HG03354 (cell line): ENCODE measurements around the gene FBLN2.

ENCODE experiments used
- ATAC-seq: cut with Tn5 transposase; IDR thresholded peaks from one replicate; pipeline ENCODE4 v1.9.1; 2021; ENCODE audit warnings: mild to moderate bottlenecking; ENCODE audit not compliant: unreplicated experiment, poor library complexity, severe bottlenecking

Gene FBLN2

DNA sequence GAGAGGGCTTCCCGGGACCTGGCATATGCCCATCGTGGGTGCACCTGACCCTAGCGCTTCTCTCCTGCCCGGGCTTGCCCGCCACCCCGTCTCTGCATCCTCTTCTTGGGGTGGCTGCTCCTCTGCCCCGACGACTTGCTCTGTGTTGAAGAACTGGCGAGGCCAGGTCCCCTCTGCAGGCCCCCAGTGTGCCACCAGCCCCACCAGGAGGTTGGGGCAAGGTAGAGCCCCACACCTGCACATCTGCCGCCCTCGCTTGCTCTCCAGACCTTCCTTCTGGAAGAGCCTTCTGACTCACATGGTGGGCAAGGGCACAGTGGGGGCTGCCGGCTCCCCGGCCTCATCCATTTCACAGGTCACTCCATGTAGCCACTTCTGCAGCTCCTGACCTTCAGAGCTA lies 84.3 kb downstream of the FBLN2 start:
- no peak for ATAC-seq

DNA sequence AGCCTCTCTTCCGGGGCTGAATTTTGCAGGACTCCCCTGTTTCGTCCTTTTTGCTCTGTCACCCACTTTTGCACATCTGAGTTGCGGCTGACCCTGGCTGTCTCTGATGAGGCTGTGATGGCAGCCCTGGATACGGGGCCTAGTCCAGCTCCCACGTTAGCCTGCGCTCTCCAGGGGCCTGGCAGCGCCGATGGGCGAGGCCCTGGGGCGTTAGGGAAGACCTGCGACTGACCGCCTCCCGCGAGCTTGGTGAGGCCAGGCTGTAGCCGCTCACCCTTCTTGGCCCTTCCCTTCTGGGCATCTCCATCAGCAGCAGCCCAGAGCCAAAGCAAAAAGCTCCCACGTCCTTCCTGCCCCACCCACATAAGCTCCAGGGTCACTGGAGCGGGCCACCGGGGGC lies 85.2 kb downstream of the FBLN2 start:
- no peak for ATAC-seq

DNA sequence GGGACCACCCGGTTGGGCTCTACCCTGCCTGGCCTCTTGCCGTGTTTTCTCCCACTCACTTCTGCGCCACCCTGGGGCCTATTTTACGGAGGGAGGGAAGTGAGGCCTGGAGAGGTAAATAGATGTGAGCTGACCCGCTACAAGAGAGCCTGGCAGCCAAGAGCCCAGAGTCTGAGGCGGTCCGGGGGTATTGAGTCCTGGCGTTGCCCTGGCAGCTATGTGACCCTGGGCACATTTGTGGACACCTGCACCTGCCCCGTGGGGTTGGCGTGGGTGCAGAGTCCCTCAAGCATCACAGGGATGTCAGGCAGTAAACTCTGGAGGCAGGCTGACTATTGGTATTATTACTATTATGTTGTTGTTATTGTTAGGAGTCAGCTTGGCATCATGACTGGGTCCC lies 85.7 kb downstream of the FBLN2 start:
- ATAC-seq = no peak

DNA sequence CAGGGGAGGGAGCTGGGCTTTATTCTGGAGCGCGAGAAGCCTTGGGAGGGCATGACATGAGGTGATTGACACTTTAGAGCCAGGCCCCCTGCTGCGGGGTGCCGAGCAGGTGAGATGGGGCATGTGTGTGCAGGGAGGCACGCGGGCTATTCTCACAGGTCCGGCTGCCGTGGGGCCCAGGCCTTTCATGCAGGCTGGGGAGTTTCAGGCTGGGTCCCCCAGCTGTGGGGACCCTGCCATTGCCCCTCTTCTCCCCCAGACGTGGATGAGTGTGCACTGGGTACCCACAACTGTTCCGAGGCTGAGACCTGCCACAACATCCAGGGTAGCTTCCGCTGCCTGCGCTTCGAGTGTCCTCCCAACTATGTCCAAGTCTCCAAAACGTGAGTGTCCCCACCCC lies 87.3 kb downstream of the FBLN2 start:
- no peak for ATAC-seq

DNA sequence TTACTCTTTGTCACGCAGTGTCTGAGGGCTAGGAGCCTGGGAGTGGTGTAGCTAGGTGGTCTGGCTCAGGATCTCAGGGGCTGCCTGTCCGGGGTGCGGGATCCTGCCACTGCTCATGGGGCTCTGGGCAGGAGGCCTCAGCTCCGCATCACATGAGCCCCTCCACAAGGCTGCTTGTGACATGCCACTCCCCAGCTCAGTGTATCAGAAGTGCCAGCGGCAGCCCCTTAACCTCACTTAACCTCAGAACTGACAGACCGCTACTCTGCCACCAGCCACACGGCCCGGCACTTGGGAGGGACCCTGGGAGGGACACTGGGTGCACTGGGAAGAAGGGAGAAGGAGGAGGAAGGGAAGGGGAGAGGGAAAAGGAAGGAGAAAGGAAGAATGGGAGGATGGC lies 87.9 kb downstream of the FBLN2 start:
- ATAC-seq = no peak

DNA sequence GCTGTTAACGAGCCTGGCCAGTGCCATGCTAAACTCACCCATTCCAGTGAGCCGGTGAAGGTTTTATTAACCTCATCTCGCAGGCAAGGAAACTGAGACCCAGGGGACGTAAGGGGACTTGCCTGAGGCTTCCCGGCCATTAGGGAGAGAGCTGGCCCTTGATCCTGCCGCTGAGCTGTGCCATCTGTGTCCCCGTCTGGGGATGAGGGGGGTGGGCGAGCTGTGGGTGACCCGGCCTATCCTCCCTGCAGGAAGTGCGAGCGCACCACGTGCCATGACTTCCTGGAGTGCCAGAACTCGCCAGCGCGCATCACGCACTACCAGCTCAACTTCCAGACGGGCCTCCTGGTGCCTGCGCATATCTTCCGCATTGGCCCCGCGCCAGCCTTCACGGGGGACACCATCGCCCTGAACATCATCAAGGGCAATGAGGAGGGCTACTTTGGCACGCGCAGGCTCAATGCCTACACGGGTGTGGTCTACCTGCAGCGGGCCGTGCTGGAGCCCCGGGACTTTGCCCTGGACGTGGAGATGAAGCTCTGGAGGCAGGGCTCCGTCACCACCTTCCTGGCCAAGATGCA lies 88.5 kb downstream of the FBLN2 start:
- no peak for ATAC-seq

DNA sequence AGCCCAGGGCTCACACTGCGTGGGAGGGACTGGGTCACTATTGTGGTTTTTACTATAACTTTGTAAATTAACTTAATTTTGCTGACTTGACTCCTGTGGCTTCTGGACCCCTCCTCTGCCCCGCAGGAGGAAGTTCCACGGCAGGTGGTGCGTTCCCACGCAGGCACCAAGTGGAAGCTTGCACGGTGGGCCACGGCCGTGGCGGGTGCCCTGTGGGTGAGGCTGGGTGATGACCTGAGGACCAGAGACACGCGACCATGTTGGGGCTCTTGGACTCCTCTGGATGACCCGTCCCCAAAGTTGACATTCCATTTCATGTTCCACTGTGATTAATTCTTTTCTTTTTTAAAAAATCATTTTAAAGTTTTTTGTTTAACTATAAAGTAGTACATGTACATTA lies 89.0 kb downstream of the FBLN2 start:
- no peak for ATAC-seq

DNA sequence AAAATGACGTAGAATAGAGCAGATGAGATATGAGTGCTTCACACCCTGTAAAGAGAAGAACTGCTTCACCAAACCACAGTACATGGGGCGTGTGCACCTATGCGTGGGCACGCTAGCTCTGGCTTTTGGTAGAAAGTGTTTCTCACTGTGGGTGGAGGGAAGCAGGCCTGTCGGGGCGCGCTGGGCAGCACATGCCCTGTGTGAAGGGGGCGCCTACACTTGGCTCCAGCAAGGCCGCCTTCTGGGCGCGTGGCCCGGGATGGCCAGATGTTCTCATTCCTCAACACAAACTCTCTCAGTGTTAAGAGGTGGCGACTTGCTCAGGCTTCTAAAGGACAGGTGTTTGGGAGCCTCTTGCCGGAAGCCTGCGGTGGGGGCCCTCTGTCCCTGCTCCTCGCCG lies 90.0 kb downstream of the FBLN2 start:
- no peak for ATAC-seq

DNA sequence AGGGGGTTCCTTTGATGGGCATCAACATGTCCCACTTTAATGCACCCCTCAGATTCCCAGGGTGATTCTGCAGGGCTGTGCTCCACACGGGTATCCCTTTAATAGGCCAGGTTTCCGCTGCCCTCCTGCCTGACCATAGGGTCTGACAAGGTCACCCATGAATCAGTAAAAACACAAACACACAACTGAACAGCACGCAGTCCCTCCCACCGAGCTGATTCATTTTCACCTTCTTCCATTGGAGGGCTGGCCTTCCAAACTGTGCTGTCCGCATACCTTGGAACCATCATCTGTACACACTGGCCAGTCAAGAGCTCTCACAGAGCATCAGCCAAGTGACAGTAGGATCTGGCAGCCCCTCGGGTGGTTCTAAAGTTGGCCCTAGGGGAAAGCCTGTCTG lies 93.7 kb downstream of the FBLN2 start:
- no peak for ATAC-seq

DNA sequence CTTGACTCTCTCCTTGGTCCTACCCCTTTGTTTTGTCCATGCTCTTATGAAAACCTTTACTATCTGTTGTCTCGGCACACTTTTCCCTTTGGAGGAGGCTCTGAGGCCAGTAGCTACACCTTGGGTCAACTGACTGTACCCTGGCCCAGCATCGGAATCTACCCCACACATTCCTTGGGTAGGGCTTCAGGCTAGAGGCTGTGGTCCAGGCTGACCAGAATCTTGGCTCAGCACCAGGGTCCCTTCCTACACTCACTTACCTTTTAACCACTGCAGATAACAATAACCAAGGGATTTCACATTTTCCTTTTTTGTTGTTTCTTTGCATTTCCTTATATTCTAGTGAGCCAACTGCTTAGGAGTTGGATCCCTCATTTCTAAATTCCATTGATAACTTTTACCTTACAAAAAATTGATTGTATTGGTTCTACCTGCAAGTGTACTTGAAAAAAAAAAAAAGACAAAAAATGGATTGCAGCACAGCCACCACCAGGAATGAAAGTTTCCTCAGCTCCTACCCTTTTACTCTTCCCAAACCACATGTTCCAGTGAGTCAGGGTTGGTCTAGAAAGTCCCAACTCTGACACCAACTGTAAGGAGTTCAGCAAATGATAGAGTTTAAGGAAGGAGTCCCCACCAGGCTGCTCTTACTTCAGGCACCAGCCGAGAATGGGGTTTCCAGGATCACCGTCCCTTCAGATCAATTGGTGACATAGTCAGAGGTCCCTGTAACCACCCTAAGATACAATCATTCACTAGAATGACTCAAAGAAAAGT lies 95.6 kb downstream of the FBLN2 start:
- ATAC-seq = no peak

DNA sequence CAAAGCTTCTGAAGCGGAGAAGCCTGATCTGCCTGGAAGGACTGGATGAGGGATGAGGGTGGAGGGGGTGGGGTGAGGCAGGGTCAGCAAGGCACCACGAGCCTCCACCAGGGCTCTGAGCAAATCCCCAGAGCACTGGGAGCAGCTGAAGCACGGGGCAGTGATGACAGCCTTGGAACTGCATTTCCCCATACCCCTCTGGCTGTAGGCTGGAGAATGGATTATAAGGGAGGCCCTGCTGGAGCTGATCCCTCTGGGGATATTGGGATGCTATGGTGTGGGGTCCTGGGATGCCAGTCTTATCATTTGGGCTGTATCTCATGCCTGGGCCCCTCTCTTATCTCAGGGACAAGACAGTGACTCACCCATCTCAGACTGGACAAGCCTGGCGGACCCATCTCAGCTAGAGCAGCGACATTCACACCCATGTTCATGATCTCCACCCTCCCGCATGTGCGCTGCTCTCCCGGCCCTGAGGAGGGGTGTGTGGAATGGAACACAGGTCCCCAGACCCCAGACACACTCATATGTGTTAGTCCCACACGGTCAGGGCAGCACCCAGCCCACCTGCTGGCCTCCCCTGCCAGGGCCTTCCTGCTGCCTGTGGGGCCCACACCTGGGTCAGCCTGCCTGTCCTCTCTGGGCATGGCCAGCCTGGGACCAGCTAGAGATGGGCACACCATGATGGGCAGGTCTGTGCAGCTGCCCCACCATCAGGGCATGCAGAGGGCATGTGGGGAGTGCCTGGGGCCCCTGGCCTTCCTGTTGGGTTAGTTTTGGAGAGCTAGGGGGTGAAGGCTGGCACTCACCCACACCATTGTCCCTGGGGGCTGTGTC lies 97.1 kb downstream of the FBLN2 start:
- no peak for ATAC-seq

DNA sequence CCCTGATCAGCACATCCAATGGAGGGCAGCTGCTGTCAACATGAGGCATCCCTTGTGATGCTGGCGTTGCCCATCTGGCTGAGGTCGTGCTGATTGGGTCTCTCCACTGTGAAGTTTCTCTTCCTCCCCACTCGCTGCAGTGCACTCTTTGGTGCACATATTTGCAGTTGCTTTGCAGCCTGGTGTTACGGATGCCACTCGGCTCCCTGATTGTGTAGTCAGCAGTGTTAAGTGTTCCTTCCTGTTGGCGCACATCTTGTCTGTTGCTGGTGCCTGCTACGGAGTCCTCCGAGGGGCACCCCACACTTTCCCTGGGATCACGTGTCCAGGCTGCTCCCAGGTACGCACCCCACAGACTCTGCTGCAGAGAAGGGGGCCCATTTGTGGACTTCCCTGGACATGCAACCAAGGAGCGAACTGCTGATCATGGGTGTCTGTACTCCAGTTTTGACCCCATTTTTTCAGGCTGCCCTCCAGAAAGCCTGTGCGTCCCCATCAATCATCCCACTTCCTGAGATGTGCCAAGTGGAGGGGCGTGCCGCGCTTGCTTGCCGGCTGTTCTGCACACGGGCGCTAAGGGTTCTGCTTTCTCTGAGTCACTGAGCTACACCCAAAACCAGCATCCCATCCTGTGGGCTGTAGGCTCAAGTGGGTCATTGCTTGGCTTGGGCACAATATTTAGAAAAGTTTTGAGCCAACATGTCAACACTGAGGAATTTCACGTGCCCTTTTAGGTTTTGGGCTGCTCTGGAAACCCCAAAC lies 98.6 kb downstream of the FBLN2 start:
- no peak for ATAC-seq

DNA sequence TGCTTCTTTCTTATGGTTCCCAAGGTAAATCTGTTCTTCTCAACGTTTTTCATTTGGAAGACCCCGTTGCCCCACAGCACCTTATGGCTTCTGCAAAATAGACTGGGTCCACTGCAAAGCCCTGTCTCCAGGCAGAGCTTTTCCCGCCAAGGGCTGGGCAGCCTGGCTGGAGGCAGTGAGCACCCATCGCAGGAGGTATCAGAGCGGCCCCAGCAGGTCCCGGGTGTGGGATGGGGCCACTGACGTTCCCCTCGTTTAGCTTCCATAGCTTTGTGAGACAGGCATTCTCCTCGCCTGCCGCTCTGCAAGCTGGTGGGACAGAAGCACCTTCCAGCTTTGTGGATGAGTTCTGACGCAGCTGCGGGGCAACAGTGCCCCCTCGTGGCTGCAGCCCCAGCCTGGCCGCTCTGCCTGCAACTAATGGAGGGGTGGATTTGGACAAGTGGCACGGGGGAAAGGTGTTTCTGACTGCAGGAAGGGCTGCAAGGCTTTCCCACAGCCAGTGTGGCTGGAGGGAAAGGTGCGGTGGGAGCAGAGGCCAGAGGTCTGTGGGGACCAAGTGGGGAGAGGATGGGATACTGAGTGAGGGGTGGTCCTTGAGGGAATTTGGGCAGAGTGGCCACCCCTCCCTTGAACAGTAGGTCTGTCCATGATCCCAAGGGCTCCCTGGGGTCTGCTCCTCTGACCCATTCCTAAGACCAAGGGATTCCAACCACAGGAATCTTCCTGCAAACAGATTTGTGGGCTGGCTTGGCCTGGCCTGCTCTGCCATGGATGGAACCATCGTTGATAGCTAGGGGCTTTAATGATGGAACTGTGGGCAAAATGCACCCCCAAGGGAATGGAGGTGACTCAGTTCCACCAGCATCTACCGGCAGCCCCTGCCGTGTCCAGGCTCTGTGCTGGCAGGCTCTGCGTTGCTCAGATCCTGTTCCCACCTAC lies 99.4 kb downstream of the FBLN2 start:
- peak; percentile 60 for ATAC-seq

DNA sequence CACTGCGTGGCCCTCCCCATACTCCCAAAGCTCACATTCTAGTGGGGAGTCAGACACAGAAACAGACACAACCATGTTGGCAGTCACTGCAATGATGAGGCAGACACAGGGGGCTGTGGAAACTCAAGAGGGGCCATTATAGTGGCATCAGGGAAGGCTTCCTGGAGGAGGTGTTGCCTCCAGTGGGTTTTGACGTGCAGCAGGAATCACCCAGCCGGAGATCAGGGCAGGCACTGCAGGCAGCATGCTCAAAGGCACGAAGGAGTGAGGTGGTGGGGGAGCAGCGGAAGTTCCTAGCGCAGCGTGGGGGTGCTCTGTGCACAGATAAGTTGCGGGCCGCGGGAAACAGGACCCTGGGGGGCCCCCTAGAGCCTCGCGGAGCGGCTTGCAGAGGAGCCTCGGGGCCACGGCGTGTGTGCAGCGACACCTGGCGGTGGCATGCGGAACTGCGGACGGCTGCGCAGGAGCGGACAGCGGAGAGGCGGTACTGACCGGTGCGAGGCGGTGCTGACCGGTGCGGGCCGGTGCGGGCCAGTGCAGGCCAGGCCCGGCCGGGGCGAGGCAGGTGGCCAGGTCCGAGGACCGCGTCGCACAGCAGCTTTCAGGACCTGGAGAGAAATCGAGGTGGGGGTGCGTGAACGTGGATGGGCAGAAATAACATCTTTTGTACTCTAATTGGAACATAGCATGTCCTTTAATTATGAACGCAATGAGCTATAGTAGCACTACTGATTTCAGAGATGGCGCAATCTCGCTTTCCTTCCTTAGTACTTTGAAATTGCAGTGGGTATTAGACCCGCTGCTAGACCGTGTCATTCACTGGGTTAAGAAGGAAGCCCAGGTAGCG lies 101.5 kb downstream of the FBLN2 start:
- ATAC-seq = peak; percentile 64

DNA sequence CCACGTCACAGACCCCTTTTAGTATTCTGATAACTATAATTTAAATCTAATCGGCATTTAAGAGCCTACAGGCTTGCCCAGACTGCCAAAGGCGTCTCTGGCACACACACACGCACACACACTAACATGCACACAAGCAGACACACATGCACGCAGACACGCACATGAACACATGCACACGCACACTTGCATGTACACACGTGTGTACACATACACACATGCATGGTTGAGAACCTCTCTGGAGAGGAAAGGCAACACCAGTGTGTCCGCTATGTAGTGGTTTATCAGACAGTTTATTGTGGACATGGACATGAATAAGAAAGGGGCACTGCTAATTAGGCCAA lies 102.1 kb downstream of the FBLN2 start:
- no peak for ATAC-seq

DNA sequence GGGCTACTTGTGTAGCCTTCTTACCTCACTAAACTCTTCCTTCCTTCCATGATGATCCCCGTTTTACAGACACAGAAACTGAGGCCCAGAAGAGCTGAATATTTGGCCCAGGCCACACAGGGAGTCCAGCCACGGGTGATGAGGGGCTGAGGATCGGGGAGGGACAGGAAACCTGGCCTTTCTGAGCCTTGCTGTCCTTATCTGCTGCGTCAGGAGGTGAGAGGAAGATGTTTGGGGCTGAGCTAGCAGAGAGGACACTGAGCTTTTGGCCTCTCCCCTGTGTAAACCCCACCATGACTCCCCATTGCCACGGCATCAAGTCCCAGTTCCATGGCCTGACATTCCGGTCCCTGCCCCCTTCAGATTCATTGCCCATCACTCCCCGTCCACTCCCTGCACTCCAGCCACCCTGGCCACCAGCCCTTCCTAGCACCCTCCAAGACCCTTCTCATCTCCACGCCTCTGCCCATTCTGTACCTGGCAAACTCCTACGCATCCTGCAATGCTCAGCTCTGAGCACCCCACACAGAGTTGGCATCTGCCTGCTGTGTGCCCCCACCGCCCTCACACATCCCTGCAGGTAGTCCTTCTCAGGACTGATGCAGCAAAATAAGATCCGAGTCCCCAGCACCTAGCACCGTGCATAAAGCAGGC lies 103.0 kb downstream of the FBLN2 start:
- ATAC-seq = no peak

DNA sequence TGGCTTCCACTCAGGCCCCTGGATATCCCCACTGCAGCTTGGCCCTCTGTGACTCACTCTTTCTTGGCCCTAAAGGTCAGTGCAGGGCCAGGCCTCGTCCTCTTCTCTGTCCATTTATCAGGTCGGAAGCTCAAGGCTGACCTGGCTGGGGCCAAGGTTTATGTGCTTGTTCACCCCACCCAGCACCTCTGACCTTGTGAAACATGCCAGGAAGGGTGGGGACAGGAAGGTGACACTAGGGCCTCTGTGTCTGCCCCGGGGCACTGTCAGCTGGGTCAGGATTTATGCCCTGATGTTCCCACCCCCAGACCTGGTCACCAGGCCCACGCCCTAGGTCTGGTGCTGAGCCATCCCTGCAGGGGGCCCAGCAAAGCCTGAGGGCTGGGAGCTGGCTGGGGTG lies 103.8 kb downstream of the FBLN2 start:
- no peak for ATAC-seq
